ENCODE measurements around the gene HES2. TPM values are rescaled to one million over a fixed set of nuclear protein-coding genes. Genes with fewer than 3 reads are reported as not detected.

The HES2 gene
- total RNA-seq (1 to 10 TPM in 1 of 2 donors, under 1 TPM in 1; 0.26 to 5.0 TPM), polyA plus RNA-seq (1 to 10 TPM in 1 of 2 donors, under 1 TPM in 1; 0.86 to 4.5 TPM)
- long read RNA-seq, donor 1 = 0 reads
- long read RNA-seq, donor 2 = 0 reads
- long read RNA-seq, donor 3 = 0 reads
- long read RNA-seq, donor 4 = 0 reads
- long read RNA-seq, donor 5 = 0 reads

GRCh38 chr1:6419804-6420453 is at the start of gene HES2:
Gene HES2, minus strand, starts transcription at chr1:6419919. Its CDS starts 99 bp downstream, at chr1:6419820.
- peaks cover 0 to 2% (median 0%) of the 10 kb centered on the region in 4 donors for H3K9me3 ChIP-seq (ENCODE audit: control insufficient read depth in 4 of 4, insufficient read depth in 3 of 4, low read length in 3 of 4)
- ATAC-seq (ENCODE audit: insufficient read depth, low FRiP score) (no peak), DNase-seq (no peak)
- no peak within 1 kb of the TSS for H3K27ac ChIP-seq (ENCODE audit: low read depth in 1 of 2, low read length in 1 of 2)
- H3K9ac ChIP-seq (ENCODE audit: insufficient read depth in 1 of 2, low read length in 2 of 2) = no peak within 1 kb of the TSS
- peaks cover 0 to 23% (median 7%) of the 10 kb centered on the region in 5 donors for H3K4me1 ChIP-seq (ENCODE audit: control insufficient read depth in 5 of 5, insufficient read depth in 5 of 5, low read length in 5 of 5)
- TF ChIP-seq CTCF (IDR thresholded peaks at IDR 0.05; ENCODE audit: control extremely low read depth, extremely low read depth) = no peak
- no peak within 1 kb of the TSS for H3K4me3 ChIP-seq
- peaks cover 6 to 77% (median 64%) of the 10 kb centered on the region in 3 donors for H3K27me3 ChIP-seq (ENCODE audit: control insufficient read depth in 3 of 3, insufficient read depth in 3 of 3, low read length in 2 of 3)
- 1 to 2% methylated on average over 53 to 62 of the region's 62 CpGs for WGBS, 2 donors
- H3K36me3 ChIP-seq (ENCODE audit: control insufficient read depth in 4 of 4, insufficient read depth in 4 of 4, low read length in 4 of 4) = no peaks in the 10 kb centered on the region

GRCh38 chr1:6468729-6469461 is 49.2 kb upstream of the HES2 start:
- DNase-seq = no peak
- Histone ChIP-seq H3K27ac (ENCODE audit: low read depth in 1 of 2, low read length in 1 of 2) (no peak overlapping the region), H3K9ac (ENCODE audit: insufficient read depth in 1 of 2, low read length in 2 of 2) (no peak overlapping the region), H3K4me1 (ENCODE audit: control insufficient read depth in 5 of 5, insufficient read depth in 5 of 5, low read length in 5 of 5) (peaks cover 0 to 7% (median 0%) of the 10 kb centered on the region in 5 donors), H3K9me3 (ENCODE audit: control insufficient read depth in 4 of 4, insufficient read depth in 3 of 4, low read length in 3 of 4) (peaks cover 0 to 2% (median 0%) of the 10 kb centered on the region in 4 donors), H3K36me3 (ENCODE audit: control insufficient read depth in 4 of 4, insufficient read depth in 4 of 4, low read length in 4 of 4) (peaks cover 0 to 23% (median 10%) of the 10 kb centered on the region in 4 donors), H3K4me3 (no peak overlapping the region), H3K27me3 (ENCODE audit: control insufficient read depth in 3 of 3, insufficient read depth in 3 of 3, low read length in 2 of 3) (no peaks in the 10 kb centered on the region)
- TF ChIP-seq CTCF (IDR thresholded peaks at IDR 0.05; ENCODE audit: control extremely low read depth, extremely low read depth) = no peak
- no peak for ATAC-seq (ENCODE audit: insufficient read depth, low FRiP score)
- 93 to 95% methylated on average over 12 to 13 of the region's 13 CpGs for WGBS, 2 donors

- peaks cover 0 to 23% (median 10%) of the 10 kb centered on the region in 4 donors for H3K36me3 ChIP-seq (ENCODE audit: control insufficient read depth in 4 of 4, insufficient read depth in 4 of 4, low read length in 4 of 4)
- H3K9me3 ChIP-seq (ENCODE audit: control insufficient read depth in 4 of 4, insufficient read depth in 3 of 4, low read length in 3 of 4) = peaks cover 0 to 2% (median 0%) of the 10 kb centered on the region in 4 donors
- WGBS, 2 donors = 94 to 95% methylated on average over 29 to 30 of the region's 30 CpGs
- H3K27me3 ChIP-seq (ENCODE audit: control insufficient read depth in 3 of 3, insufficient read depth in 3 of 3, low read length in 2 of 3) = no peaks in the 10 kb centered on the region
- no peak for ATAC-seq (ENCODE audit: insufficient read depth, low FRiP score)
- H3K9ac ChIP-seq (ENCODE audit: insufficient read depth in 1 of 2, low read length in 2 of 2) = no peak overlapping the region
- H3K4me3 ChIP-seq = no peak overlapping the region
- H3K27ac ChIP-seq (ENCODE audit: low read depth in 1 of 2, low read length in 1 of 2) = no peak overlapping the region
- no peak for TF ChIP-seq CTCF (IDR thresholded peaks at IDR 0.05; ENCODE audit: control extremely low read depth, extremely low read depth)
- DNase-seq = no peak
- peaks cover 0 to 7% (median 0%) of the 10 kb centered on the region in 5 donors for H3K4me1 ChIP-seq (ENCODE audit: control insufficient read depth in 5 of 5, insufficient read depth in 5 of 5, low read length in 5 of 5)
Measured at GRCh38 chr1:6467744-6468688, 48.3 kb upstream of the HES2 start.

All from lung (tissue), 16 donors.